Cardiac muscle cell (in vitro differentiated cells and primary cell): ENCODE data around the gene LRRC71. TPM values are rescaled to one million over a fixed set of nuclear protein-coding genes. Genes with fewer than 3 reads are reported as not detected.

Source experiments
- DNase-seq, 2 donors: peaks; one replicate each; pipeline versions ENCODE4 v3.0.0 to v3.0.0-alpha.2; 2010 to 2017; ENCODE audit warnings: low read depth in 1 of 2, low spot score in 1 of 2
- H3K27ac ChIP-seq: fragments of 200-600 bp; sonication (generic); 2 replicates; pipeline ENCODE4 v1.5.1; 2016
- H3K27me3 ChIP-seq: fragments of 200-600 bp; sonication (generic); 2 replicates; pipeline ENCODE4 v1.6.0; 2016; ENCODE audit warnings: control low read depth
- H3K36me3 ChIP-seq: fragments of 200-600 bp; sonication (generic); 2 replicates; pipeline ENCODE4 v1.5.1; 2016; ENCODE audit warnings: control low read depth
- H3K4me1 ChIP-seq: fragments of 200-600 bp; sonication (generic); 2 replicates; pipeline ENCODE4 v1.8.1; 2017; ENCODE audit warnings: low read depth, mild to moderate bottlenecking, mixed run types
- H3K4me3 ChIP-seq: fragments of 200-600 bp; sonication (generic); 2 replicates; pipeline ENCODE4 v1.5.1; 2016; ENCODE audit warnings: mild to moderate bottlenecking
- H3K9me3 ChIP-seq: fragments of 200-600 bp; sonication (generic); 2 replicates; pipeline ENCODE4 v1.5.1; 2017; ENCODE audit warnings: low read depth, mild to moderate bottlenecking, control low read depth
- polyA plus RNA-seq: library from polyadenylated mRNA; unstranded; fragments of >200 nt; fragmentation: Nextera tagmentation; extraction: Ambion mirVana; gene quantifications from 2 replicates; pipeline ENCODE4 v1.2.1, GENCODE V29; 2016
- total RNA-seq: library from RNA; depleted of rRNA; stranded (reverse); fragments of >200 nt; gene quantifications from 2 replicates; pipeline ENCODE4 v1.2.3, GENCODE V29; 2016
- TF ChIP-seq, protein P1 (sequence below): IDR thresholded peaks from 2 replicates; pipeline ENCODE4 v1.5.1; 2012; ENCODE audit warnings: low read depth, mild to moderate bottlenecking, low read length

LRRC71 gene
- total and polyA plus RNA-seq, 2 experiments from 2014 or later: 0.24 to 0.45 TPM

DNA sequence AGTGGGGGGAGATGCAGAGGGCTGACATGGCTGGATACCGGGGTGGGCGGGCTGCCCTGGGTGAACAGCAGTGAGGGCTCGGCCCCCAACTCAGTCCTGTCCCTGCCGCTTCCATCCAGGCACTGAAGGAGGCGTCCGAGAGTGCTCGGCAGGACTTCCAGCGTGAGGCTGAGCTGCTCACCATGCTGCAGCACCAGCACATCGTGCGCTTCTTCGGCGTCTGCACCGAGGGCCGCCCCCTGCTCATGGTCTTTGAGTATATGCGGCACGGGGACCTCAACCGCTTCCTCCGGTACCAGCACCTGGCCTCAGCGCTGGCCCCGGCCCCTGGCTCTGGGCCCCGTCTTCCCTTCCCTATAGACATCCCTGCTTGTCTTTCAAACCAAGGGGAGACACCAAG lies 44.2 kb upstream of the LRRC71 start:
- no peak for DNase-seq
- Histone ChIP-seq H3K9me3 (no peaks in the 10 kb centered on the region), H3K4me1 (no peaks in the 10 kb centered on the region), H3K27me3 (peaks cover 4% of the 10 kb centered on the region), H3K4me3 (no peak overlapping the region), H3K27ac (no peak overlapping the region), H3K36me3 (no peaks in the 10 kb centered on the region)
- TF ChIP-seq, protein P1, sequence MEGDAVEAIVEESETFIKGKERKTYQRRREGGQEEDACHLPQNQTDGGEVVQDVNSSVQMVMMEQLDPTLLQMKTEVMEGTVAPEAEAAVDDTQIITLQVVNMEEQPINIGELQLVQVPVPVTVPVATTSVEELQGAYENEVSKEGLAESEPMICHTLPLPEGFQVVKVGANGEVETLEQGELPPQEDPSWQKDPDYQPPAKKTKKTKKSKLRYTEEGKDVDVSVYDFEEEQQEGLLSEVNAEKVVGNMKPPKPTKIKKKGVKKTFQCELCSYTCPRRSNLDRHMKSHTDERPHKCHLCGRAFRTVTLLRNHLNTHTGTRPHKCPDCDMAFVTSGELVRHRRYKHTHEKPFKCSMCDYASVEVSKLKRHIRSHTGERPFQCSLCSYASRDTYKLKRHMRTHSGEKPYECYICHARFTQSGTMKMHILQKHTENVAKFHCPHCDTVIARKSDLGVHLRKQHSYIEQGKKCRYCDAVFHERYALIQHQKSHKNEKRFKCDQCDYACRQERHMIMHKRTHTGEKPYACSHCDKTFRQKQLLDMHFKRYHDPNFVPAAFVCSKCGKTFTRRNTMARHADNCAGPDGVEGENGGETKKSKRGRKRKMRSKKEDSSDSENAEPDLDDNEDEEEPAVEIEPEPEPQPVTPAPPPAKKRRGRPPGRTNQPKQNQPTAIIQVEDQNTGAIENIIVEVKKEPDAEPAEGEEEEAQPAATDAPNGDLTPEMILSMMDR: peak; percentile 20

DNA sequence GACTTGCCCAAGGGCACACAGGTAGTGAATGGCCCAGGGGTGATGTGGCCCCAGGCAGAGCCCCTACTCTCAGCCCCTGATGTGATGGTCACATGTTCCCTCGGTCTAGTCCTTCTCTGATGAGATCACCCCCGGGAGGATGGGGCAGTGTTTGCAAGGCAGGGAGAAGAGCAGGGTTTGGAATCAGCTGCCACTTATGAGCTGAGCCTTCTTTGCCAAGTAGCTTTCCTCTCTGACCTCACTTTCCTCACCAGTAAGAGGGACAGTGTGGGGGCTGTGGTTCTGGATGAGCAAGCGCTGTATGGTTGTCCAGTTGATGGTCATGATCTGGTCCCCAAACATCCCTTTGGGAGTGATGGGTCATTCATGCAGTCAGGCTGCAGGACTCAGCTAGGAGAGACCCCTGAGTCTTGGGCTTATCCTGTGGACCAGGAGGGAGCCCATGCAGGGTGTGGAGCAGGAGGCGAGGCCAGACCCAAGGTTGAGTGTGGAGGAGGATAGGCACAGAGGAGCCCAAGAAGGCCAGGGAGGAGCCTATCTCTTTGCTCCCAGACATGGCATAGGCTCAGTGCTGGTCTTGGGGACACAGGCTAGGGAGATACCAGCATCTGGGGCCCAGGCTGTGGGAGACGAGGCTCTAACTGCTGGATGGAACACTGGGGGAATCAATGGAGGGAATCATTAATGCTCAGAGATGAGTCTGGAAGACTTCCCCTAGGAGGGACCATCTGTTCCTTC lies 42.8 kb upstream of the LRRC71 start:
- H3K4me1 ChIP-seq: no peaks in the 10 kb centered on the region
- no peak overlapping the region for H3K4me3 ChIP-seq
- H3K27ac ChIP-seq: no peak overlapping the region
- H3K9me3 ChIP-seq: no peaks in the 10 kb centered on the region
- TF ChIP-seq, protein P1: no peak
- peaks cover 4% of the 10 kb centered on the region for H3K27me3 ChIP-seq
- DNase-seq: no peak
- H3K36me3 ChIP-seq: no peaks in the 10 kb centered on the region

DNA sequence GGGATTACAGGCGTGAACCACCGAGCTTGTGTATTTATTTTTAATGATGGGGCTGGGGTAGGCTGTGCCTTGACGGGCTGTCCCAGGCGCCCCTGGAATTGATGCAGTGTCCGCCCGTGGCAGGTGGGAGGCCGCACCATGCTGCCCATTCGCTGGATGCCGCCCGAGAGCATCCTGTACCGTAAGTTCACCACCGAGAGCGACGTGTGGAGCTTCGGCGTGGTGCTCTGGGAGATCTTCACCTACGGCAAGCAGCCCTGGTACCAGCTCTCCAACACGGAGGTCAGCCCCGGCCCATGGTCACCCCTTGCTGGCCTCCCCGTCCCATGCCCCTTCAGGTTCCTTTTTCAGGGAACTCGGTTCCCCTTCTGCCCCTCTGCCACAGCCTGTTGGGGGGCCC lies 40.6 kb upstream of the LRRC71 start:
- no peak overlapping the region for H3K4me3 ChIP-seq
- H3K36me3 ChIP-seq: no peaks in the 10 kb centered on the region
- no peaks in the 10 kb centered on the region for H3K9me3 ChIP-seq
- H3K27me3 ChIP-seq: peaks cover 4% of the 10 kb centered on the region
- DNase-seq: no peak
- no peaks in the 10 kb centered on the region for H3K4me1 ChIP-seq
- TF ChIP-seq, protein P1: no peak
- H3K27ac ChIP-seq: no peak overlapping the region

DNA sequence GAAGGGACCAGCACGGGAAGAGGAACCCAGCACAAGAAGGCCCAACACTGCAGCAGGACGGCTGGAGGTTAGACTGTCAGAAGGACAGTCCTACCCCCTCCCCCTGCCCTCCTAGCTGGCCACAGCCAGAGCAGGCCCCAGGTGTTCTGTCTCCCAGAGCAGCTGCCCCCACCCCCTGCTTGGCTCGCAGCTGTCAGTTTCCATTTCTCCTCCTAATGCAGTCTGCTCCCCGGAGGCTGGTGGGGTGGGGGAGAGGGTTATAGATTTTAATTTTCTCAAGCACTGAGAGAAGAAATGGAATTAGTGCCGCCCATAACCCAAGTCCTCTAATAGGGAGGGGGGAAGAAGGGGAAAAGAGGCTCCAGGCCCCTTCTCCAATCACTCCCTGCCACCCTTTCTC lies 40.0 kb upstream of the LRRC71 start:
- TF ChIP-seq, protein P1: no peak
- no peak overlapping the region for H3K4me3 ChIP-seq
- H3K27ac ChIP-seq: no peak overlapping the region
- H3K9me3 ChIP-seq: no peaks in the 10 kb centered on the region
- DNase-seq: no peak
- no peaks in the 10 kb centered on the region for H3K4me1 ChIP-seq
- no peaks in the 10 kb centered on the region for H3K36me3 ChIP-seq
- H3K27me3 ChIP-seq: peaks cover 4% of the 10 kb centered on the region

DNA sequence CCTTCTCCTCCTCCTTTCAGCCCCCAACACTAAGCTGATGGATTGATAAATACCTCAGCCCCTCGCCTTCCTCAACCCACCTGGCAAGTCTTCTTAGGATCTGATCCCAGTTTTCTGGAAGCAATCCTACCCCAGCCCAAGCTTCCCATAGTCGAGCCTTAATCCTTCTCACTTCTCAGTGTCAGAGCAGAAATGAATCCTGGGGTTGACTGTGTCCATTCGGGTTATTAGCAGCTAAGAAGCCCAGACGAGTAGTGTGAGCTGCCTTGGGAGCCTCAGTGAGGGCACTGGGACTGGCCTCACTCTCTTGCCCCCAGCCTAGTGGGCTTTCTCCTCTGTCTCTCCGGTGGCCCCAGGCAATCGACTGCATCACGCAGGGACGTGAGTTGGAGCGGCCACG lies 39.3 kb upstream of the LRRC71 start:
- Histone ChIP-seq H3K9me3 (no peaks in the 10 kb centered on the region), H3K4me1 (no peaks in the 10 kb centered on the region), H3K36me3 (no peaks in the 10 kb centered on the region), H3K4me3 (no peak overlapping the region), H3K27ac (no peak overlapping the region), H3K27me3 (peaks cover under 1% of the 10 kb centered on the region)
- DNase-seq: no peak
- TF ChIP-seq, protein P1: no peak

DNA sequence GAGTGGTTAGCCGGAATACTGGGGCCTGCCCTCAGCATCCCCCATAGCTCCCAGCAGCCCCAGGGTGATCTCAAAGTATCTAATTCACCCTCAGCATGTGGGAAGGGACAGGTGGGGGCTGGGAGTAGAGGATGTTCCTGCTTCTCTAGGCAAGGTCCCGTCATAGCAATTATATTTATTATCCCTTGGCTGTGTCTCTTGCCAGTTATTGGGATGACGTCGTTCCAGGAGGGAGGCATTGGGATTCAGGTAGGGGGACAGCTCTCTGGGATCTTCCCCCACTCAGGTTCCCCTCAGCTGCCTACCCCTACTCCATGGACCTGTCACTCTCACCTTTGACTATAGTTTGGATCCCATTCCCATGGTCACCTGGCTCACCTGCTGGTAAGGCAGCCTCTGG lies 38.8 kb upstream of the LRRC71 start:
- TF ChIP-seq, protein P1: no peak
- no peak for DNase-seq
- no peak overlapping the region for H3K27ac ChIP-seq
- no peaks in the 10 kb centered on the region for H3K9me3 ChIP-seq
- H3K27me3 ChIP-seq: no peaks in the 10 kb centered on the region
- no peaks in the 10 kb centered on the region for H3K4me1 ChIP-seq
- no peaks in the 10 kb centered on the region for H3K36me3 ChIP-seq
- H3K4me3 ChIP-seq: no peak overlapping the region
